ENCODE results near the gene CRYBG3. TPM values are rescaled to one million over a fixed set of nuclear protein-coding genes. Genes with fewer than 3 reads are reported as not detected.

The CRYBG3 gene
- total RNA-seq, 6 donors from 2014 or later: 19.7 to 32.7 (median 26.6) TPM

GRCh38 chr3:97872525-97873042, 50.8 kb downstream of the CRYBG3 start:
- Histone ChIP-seq H3K36me3 (peaks cover 0 to 8% (median 5%) of the 10 kb centered on the region in 4 donors), H3K9me3 (no peaks in the 10 kb centered on the region), H3K27me3 (no peaks in the 10 kb centered on the region), H3K4me3 (no peak overlapping the region), H3K4me1 (no peaks in the 10 kb centered on the region), H3K27ac (no peak overlapping the region)
- no peak for DNase-seq
- TF ChIP-seq CTCF (IDR thresholded peaks at IDR 0.05): no peak
- no peak for TF ChIP-seq EP300 (IDR thresholded peaks at IDR 0.05)
- TF ChIP-seq POLR2A (IDR thresholded peaks at IDR 0.05): no peak
- TF ChIP-seq POLR2AphosphoS5 (IDR thresholded peaks at IDR 0.05): no peak
- WGBS, 2 donors: 88 to 100% methylated on average over 1 of the region's 1 CpG
- no peak for ATAC-seq (ENCODE audit: low FRiP score in 2 of 2)

GRCh38 chr3:97880267-97880666, 58.5 kb downstream of the CRYBG3 start:
- Histone ChIP-seq H3K36me3 (peaks cover 0 to 20% (median 2%) of the 10 kb centered on the region in 4 donors), H3K4me3 (no peak overlapping the region), H3K4me1 (peaks cover 11 to 18% (median 14%) of the 10 kb centered on the region in 4 donors), H3K27me3 (no peaks in the 10 kb centered on the region), H3K9me3 (no peaks in the 10 kb centered on the region), H3K27ac (no peak overlapping the region)
- TF ChIP-seq EP300 (IDR thresholded peaks at IDR 0.05) (no peak), POLR2AphosphoS5 (IDR thresholded peaks at IDR 0.05) (no peak), CTCF (IDR thresholded peaks at IDR 0.05) (no peak), POLR2A (IDR thresholded peaks at IDR 0.05) (no peak)
- DNase-seq: no peak
- no peak for ATAC-seq (ENCODE audit: low FRiP score in 2 of 2)

GRCh38 chr3:97882975-97883598, 61.3 kb downstream of the CRYBG3 start:
- Histone ChIP-seq H3K27me3 (no peaks in the 10 kb centered on the region), H3K9me3 (no peaks in the 10 kb centered on the region), H3K27ac (peak overlapping the region; percentile 32 to 73 (median 60)), H3K4me3 (no peak overlapping the region), H3K36me3 (peaks cover 0 to 26% (median 3%) of the 10 kb centered on the region in 4 donors), H3K4me1 (peaks cover 11 to 21% (median 14%) of the 10 kb centered on the region in 4 donors)
- 36 to 42% methylated on average over 5 of the region's 5 CpGs for WGBS, 2 donors
- TF ChIP-seq POLR2AphosphoS5 (IDR thresholded peaks at IDR 0.05): no peak
- TF ChIP-seq EP300 (IDR thresholded peaks at IDR 0.05): peak in 2 of 4 donors; percentile 33 to 45
- TF ChIP-seq CTCF (IDR thresholded peaks at IDR 0.05): no peak
- no peak for TF ChIP-seq POLR2A (IDR thresholded peaks at IDR 0.05)
- DNase-seq: peak in 1 of 2 donors; percentile 79
- peak; percentile 38 to 85 for ATAC-seq (ENCODE audit: low FRiP score in 2 of 2)

GRCh38 chr3:97883736-97884135, 61.9 kb downstream of the CRYBG3 start:
- H3K27me3 ChIP-seq: no peaks in the 10 kb centered on the region
- WGBS, 2 donors: 19 to 44% methylated on average over 4 of the region's 4 CpGs
- no peak for ATAC-seq (ENCODE audit: low FRiP score in 2 of 2)

GRCh38 chr3:97884586-97885123, 62.8 kb downstream of the CRYBG3 start:
- ATAC-seq (ENCODE audit: low FRiP score in 2 of 2) (no peak), DNase-seq (no peak)
- WGBS, 2 donors: 59 to 66% methylated on average over 2 of the region's 2 CpGs

More at GRCh38 chr3:97883736-97884135, 61.9 kb downstream of the CRYBG3 start:
- Histone ChIP-seq H3K9me3 (no peaks in the 10 kb centered on the region), H3K36me3 (peaks cover 0 to 32% (median 9%) of the 10 kb centered on the region in 4 donors), H3K27ac (peak overlapping the region in 2 of 4 donors; percentile 60 to 73), H3K4me3 (no peak overlapping the region), H3K4me1 (peaks cover 11 to 21% (median 14%) of the 10 kb centered on the region in 4 donors)
- TF ChIP-seq EP300 (IDR thresholded peaks at IDR 0.05): no peak
- no peak for TF ChIP-seq POLR2AphosphoS5 (IDR thresholded peaks at IDR 0.05)
- no peak for DNase-seq

More at GRCh38 chr3:97884586-97885123, 62.8 kb downstream of the CRYBG3 start:
- H3K4me3 ChIP-seq: no peak overlapping the region
- TF ChIP-seq CTCF (IDR thresholded peaks at IDR 0.05): no peak
- no peak for TF ChIP-seq POLR2AphosphoS5 (IDR thresholded peaks at IDR 0.05)
- no peak for TF ChIP-seq POLR2A (IDR thresholded peaks at IDR 0.05)
- no peak for TF ChIP-seq EP300 (IDR thresholded peaks at IDR 0.05)
- H3K36me3 ChIP-seq: peaks cover 0 to 40% (median 10%) of the 10 kb centered on the region in 4 donors
- peaks cover 11 to 21% (median 14%) of the 10 kb centered on the region in 4 donors for H3K4me1 ChIP-seq
- no peaks in the 10 kb centered on the region for H3K9me3 ChIP-seq
- peak overlapping the region in 1 of 4 donors; percentile 73 for H3K27ac ChIP-seq
- no peaks in the 10 kb centered on the region for H3K27me3 ChIP-seq

Measured in upper lobe of left lung (tissue), 6 donors.